ENCODE results near the gene GPC3. TPM values are rescaled to one million over a fixed set of nuclear protein-coding genes. Genes with fewer than 3 reads are reported as not detected.

Gene GPC3
- total and polyA plus RNA-seq, 2 donors (not counting 3 experiments of a cell fraction or from before 2014, with no cell fraction given) = not detected

- no peak for FAIRE-seq
- Histone ChIP-seq H3K9me1 (replicated peaks; ENCODE audit: control insufficient read depth, extremely low read depth, insufficient read depth, low read length) (no peaks in the 10 kb centered on the region), H2AFZ (ENCODE audit: low read depth, low read length) (no peak overlapping the region), H3K79me2 (ENCODE audit: control insufficient read depth, insufficient read depth, low read length) (no peaks in the 10 kb centered on the region), H3K4me3 (replicated peaks in 1 of 3; ENCODE audit: insufficient read depth in 1 of 3, low read depth in 1 of 3, low read length in 3 of 3) (no peak overlapping the region), H3K9me3 (replicated peaks; ENCODE audit: control insufficient read depth, insufficient read depth, low read length) (no peaks in the 10 kb centered on the region), H3K36me3 (ENCODE audit: control insufficient read depth in 2 of 2, extremely low read depth in 1 of 2, insufficient read depth in 2 of 2, low read length in 2 of 2) (no peaks in the 10 kb centered on the region), H3K9ac (replicated peaks; ENCODE audit: extremely low read depth, insufficient read depth, low read length) (no peak overlapping the region), H3K27ac (ENCODE audit: insufficient read depth, low read depth, low read length) (no peak overlapping the region), H4K20me1 (replicated peaks; ENCODE audit: control insufficient read depth, extremely low read depth, insufficient read depth, low read length) (no peaks in the 10 kb centered on the region), H3K4me2 (ENCODE audit: insufficient read depth, low read length) (no peak overlapping the region), H3K27me3 (ENCODE audit: control insufficient read depth in 2 of 2, insufficient read depth in 2 of 2, low read length in 2 of 2) (no peaks in the 10 kb centered on the region), H3K4me1 (ENCODE audit: control insufficient read depth, extremely low read depth, insufficient read depth, low read length) (no peaks in the 10 kb centered on the region)
- DNase-seq (ENCODE audit: low read depth, low spot score) = no peak
- ChIA-PET POLR2A (no interaction called here), CTCF (no interaction called here)
- BruUV-seq (replicated peaks) = no TSS peak
- intact Hi-C loops (cut with micrococcal nuclease) (no loop called here), dilution Hi-C loops (cut with MboI; ENCODE audit: extremely low pct_ligation_motif_present, low sequenced_read_pairs) (no loop called here)
- TF ChIP-seq MAX (IDR thresholded peaks at IDR 0.05; ENCODE audit: insufficient read depth, insufficient read length) = no peak
Measured at GRCh38 chrX:133646719-133647116, 338.7 kb downstream of the GPC3 start.

- Histone ChIP-seq H4K20me1 (replicated peaks; ENCODE audit: control insufficient read depth, extremely low read depth, insufficient read depth, low read length) (no peaks in the 10 kb centered on the region), H3K4me2 (ENCODE audit: insufficient read depth, low read length) (no peak overlapping the region), H3K4me1 (ENCODE audit: control insufficient read depth, extremely low read depth, insufficient read depth, low read length) (no peaks in the 10 kb centered on the region), H3K36me3 (ENCODE audit: control insufficient read depth in 2 of 2, extremely low read depth in 1 of 2, insufficient read depth in 2 of 2, low read length in 2 of 2) (no peaks in the 10 kb centered on the region), H3K27ac (ENCODE audit: insufficient read depth, low read depth, low read length) (no peak overlapping the region), H3K9ac (replicated peaks; ENCODE audit: extremely low read depth, insufficient read depth, low read length) (no peak overlapping the region), H2AFZ (ENCODE audit: low read depth, low read length) (no peak overlapping the region), H3K9me1 (replicated peaks; ENCODE audit: control insufficient read depth, extremely low read depth, insufficient read depth, low read length) (no peaks in the 10 kb centered on the region), H3K9me3 (replicated peaks; ENCODE audit: control insufficient read depth, insufficient read depth, low read length) (no peaks in the 10 kb centered on the region), H3K79me2 (ENCODE audit: control insufficient read depth, insufficient read depth, low read length) (no peaks in the 10 kb centered on the region), H3K4me3 (replicated peaks in 1 of 3; ENCODE audit: insufficient read depth in 1 of 3, low read depth in 1 of 3, low read length in 3 of 3) (no peak overlapping the region), H3K27me3 (ENCODE audit: control insufficient read depth in 2 of 2, insufficient read depth in 2 of 2, low read length in 2 of 2) (no peaks in the 10 kb centered on the region)
- TF ChIP-seq MAX (IDR thresholded peaks at IDR 0.05; ENCODE audit: insufficient read depth, insufficient read length) (no peak), FOS (IDR thresholded peaks at IDR 0.05; ENCODE audit: borderline replicate concordance, insufficient read depth, low read length) (no peak), POLR2AphosphoS5 (IDR thresholded peaks at IDR 0.05; ENCODE audit: insufficient read depth, low read depth, low read length) (no peak), JUN (IDR thresholded peaks at IDR 0.05; ENCODE audit: borderline replicate concordance, insufficient read depth, insufficient read length, low read depth) (no peak), EZH2 (IDR thresholded peaks at IDR 0.05; ENCODE audit: borderline replicate concordance, low read depth, low read length, severe bottlenecking) (no peak), MYC (IDR thresholded peaks at IDR 0.05; ENCODE audit: low read depth, low read length) (no peak), GATA2 (IDR thresholded peaks at IDR 0.05; ENCODE audit: insufficient read depth, insufficient read length, low read depth, low read length) (no peak)
- BruUV-seq (replicated peaks) = no TSS peak
- dilution Hi-C loops (cut with MboI; ENCODE audit: extremely low pct_ligation_motif_present, low sequenced_read_pairs) = no loop called here
- FAIRE-seq (no peak), DNase-seq (ENCODE audit: low read depth, low spot score) (no peak)
- ChIA-PET CTCF (no interaction called here), POLR2A (no interaction called here)
- intact Hi-C loops (cut with micrococcal nuclease) = no loop called here
Measured at GRCh38 chrX:133645977-133646718, 339.2 kb downstream of the GPC3 start.
